ENCODE data around the gene GRP. TPM values are rescaled to one million over a fixed set of nuclear protein-coding genes. Genes with fewer than 3 reads are reported as not detected.

Gene GRP
- total RNA-seq, 5 donors from 2014 or later (not counting 1 experiment from before 2014, with no cell fraction given) = not detected

GRCh38 chr18:59275406-59275949 is 55.5 kb downstream of the GRP start:
- no CpG with 5 or more reads among the region's 6 CpGs for WGBS (ENCODE audit: insufficient coverage)
- no peak overlapping the region for H3K27ac Mint-ChIP-seq
- H3K4me1 Mint-ChIP-seq = peaks cover 7 to 14% (median 12%) of the 10 kb centered on the region in 3 donors
- no peak overlapping the region for H3K27ac ChIP-seq (ENCODE audit: low read length)
- ChIA-PET CTCF (interaction anchor here in 1 of 2 donors (1.3 kb wide), 1 partner anchor 127 kb away, joined by 3 read pairs; no protein-coding TSS in a partner anchor), POLR2A (no interaction called here)
- H3K4me1 ChIP-seq (ENCODE audit: control insufficient read depth in 1 of 2, extremely low read depth in 1 of 2, insufficient read depth in 2 of 2, low read length in 2 of 2) = peaks cover 0 to 17% of the 10 kb centered on the region in 2 experiments
- no peak for ATAC-seq (replicated peaks in 1 of 4)
- H3K27me3 ChIP-seq (replicated peaks in 1 of 2; ENCODE audit: control insufficient read depth in 2 of 2, extremely low read depth in 1 of 2, insufficient read depth in 2 of 2, low read length in 1 of 2) = peaks cover 28 to 63% of the 10 kb centered on the region in 2 experiments
- H3K4me3 Mint-ChIP-seq = no peak overlapping the region
- H3K4me3 ChIP-seq (ENCODE audit: control insufficient read depth in 1 of 2, extremely low read depth in 1 of 2, low read length in 1 of 2) = no peak overlapping the region
- no peaks in the 10 kb centered on the region for H3K9me3 ChIP-seq
- H3K36me3 ChIP-seq (ENCODE audit: control insufficient read depth in 2 of 2, extremely low read depth in 1 of 2, insufficient read depth in 1 of 2, low read length in 1 of 2) = no peaks in the 10 kb centered on the region
- H3K36me3 Mint-ChIP-seq = no peaks in the 10 kb centered on the region
- no peaks in the 10 kb centered on the region for H3K9me3 Mint-ChIP-seq
- peaks cover 67 to 73% of the 10 kb centered on the region in 2 donors for H3K27me3 Mint-ChIP-seq
- no peak for DNase-seq

GRCh38 chr18:59276047-59276446 is 56.1 kb downstream of the GRP start:
- H3K36me3 Mint-ChIP-seq = no peaks in the 10 kb centered on the region
- no peak overlapping the region for H3K27ac Mint-ChIP-seq
- no peaks in the 10 kb centered on the region for H3K36me3 ChIP-seq (ENCODE audit: control insufficient read depth in 2 of 2, extremely low read depth in 1 of 2, insufficient read depth in 1 of 2, low read length in 1 of 2)
- H3K9me3 ChIP-seq = no peaks in the 10 kb centered on the region
- H3K27me3 Mint-ChIP-seq = peaks cover 67 to 73% of the 10 kb centered on the region in 2 donors
- peaks cover 7 to 11% (median 11%) of the 10 kb centered on the region in 3 donors for H3K4me1 Mint-ChIP-seq
- H3K4me3 Mint-ChIP-seq = no peak overlapping the region
- H3K27ac ChIP-seq (ENCODE audit: low read length) = no peak overlapping the region
- no peak overlapping the region for H3K4me3 ChIP-seq (ENCODE audit: control insufficient read depth in 1 of 2, extremely low read depth in 1 of 2, low read length in 1 of 2)
- 17% methylated on average over 1 of the region's 5 CpGs for WGBS (ENCODE audit: insufficient coverage)
- DNase-seq (no peak), ATAC-seq (replicated peaks in 1 of 4) (no peak)
- H3K9me3 Mint-ChIP-seq = no peaks in the 10 kb centered on the region
- H3K27me3 ChIP-seq (replicated peaks in 1 of 2; ENCODE audit: control insufficient read depth in 2 of 2, extremely low read depth in 1 of 2, insufficient read depth in 2 of 2, low read length in 1 of 2) = peaks cover 22 to 57% of the 10 kb centered on the region in 2 experiments
- ChIA-PET POLR2A (no interaction called here), CTCF (interaction anchor here in 1 of 2 donors (1.3 kb wide), 1 partner anchor 127 kb away, joined by 3 read pairs; no protein-coding TSS in a partner anchor)
- peaks cover 0 to 17% of the 10 kb centered on the region in 2 experiments for H3K4me1 ChIP-seq (ENCODE audit: control insufficient read depth in 1 of 2, extremely low read depth in 1 of 2, insufficient read depth in 2 of 2, low read length in 2 of 2)

GRCh38 chr18:59278793-59279192 is 58.8 kb downstream of the GRP start:
- H3K36me3 Mint-ChIP-seq = no peaks in the 10 kb centered on the region
- no peaks in the 10 kb centered on the region for H3K9me3 Mint-ChIP-seq
- WGBS (ENCODE audit: insufficient coverage) = 71% methylated on average over 2 of the region's 5 CpGs
- H3K4me1 Mint-ChIP-seq = peaks cover 2 to 5% (median 4%) of the 10 kb centered on the region in 3 donors
- H3K4me3 ChIP-seq (ENCODE audit: control insufficient read depth in 1 of 2, extremely low read depth in 1 of 2, low read length in 1 of 2) = no peak overlapping the region
- ChIA-PET CTCF (interaction anchor here in 1 of 2 donors (0.7 kb wide), 1 partner anchor 26 kb away, joined by 3 read pairs; no protein-coding TSS in a partner anchor), POLR2A (no interaction called here)
- peaks cover 0 to 3% of the 10 kb centered on the region in 2 experiments for H3K4me1 ChIP-seq (ENCODE audit: control insufficient read depth in 1 of 2, extremely low read depth in 1 of 2, insufficient read depth in 2 of 2, low read length in 2 of 2)
- no peaks in the 10 kb centered on the region for H3K36me3 ChIP-seq (ENCODE audit: control insufficient read depth in 2 of 2, extremely low read depth in 1 of 2, insufficient read depth in 1 of 2, low read length in 1 of 2)
- no peaks in the 10 kb centered on the region for H3K9me3 ChIP-seq
- no peak overlapping the region for H3K27ac ChIP-seq (ENCODE audit: low read length)
- H3K27me3 Mint-ChIP-seq = peaks cover 63 to 69% of the 10 kb centered on the region in 2 donors
- ATAC-seq (replicated peaks in 1 of 4) (no peak), DNase-seq (no peak)
- H3K27ac Mint-ChIP-seq = no peak overlapping the region
- peaks cover 16 to 41% of the 10 kb centered on the region in 2 experiments for H3K27me3 ChIP-seq (replicated peaks in 1 of 2; ENCODE audit: control insufficient read depth in 2 of 2, extremely low read depth in 1 of 2, insufficient read depth in 2 of 2, low read length in 1 of 2)
- H3K4me3 Mint-ChIP-seq = no peak overlapping the region

GRCh38 chr18:59279193-59279592 is 59.2 kb downstream of the GRP start:
- Mint-ChIP-seq H3K27me3 (peaks cover 61 to 69% of the 10 kb centered on the region in 2 donors), H3K36me3 (no peaks in the 10 kb centered on the region), H3K4me1 (peaks cover 0 to 3% (median 0%) of the 10 kb centered on the region in 3 donors), H3K9me3 (no peaks in the 10 kb centered on the region), H3K27ac (no peak overlapping the region), H3K4me3 (no peak overlapping the region)
- no peak overlapping the region for H3K27ac ChIP-seq (ENCODE audit: low read length)
- no peak for DNase-seq
- POLR2A ChIA-PET = no interaction called here
- no peaks in the 10 kb centered on the region for H3K9me3 ChIP-seq
- no peak for ATAC-seq (replicated peaks in 1 of 4)
- WGBS (ENCODE audit: insufficient coverage) = 86% methylated on average over 1 of the region's 3 CpGs
- CTCF ChIA-PET = interaction anchor here in 1 of 2 donors (0.5 kb wide), 1 partner anchor 9 kb away, joined by 3 read pairs; no protein-coding TSS in a partner anchor
- H3K4me3 ChIP-seq (ENCODE audit: control insufficient read depth in 1 of 2, extremely low read depth in 1 of 2, low read length in 1 of 2) = no peak overlapping the region
- H3K27me3 ChIP-seq (replicated peaks in 1 of 2; ENCODE audit: control insufficient read depth in 2 of 2, extremely low read depth in 1 of 2, insufficient read depth in 2 of 2, low read length in 1 of 2) = peaks cover 16 to 41% of the 10 kb centered on the region in 2 experiments
- no peaks in the 10 kb centered on the region for H3K36me3 ChIP-seq (ENCODE audit: control insufficient read depth in 2 of 2, extremely low read depth in 1 of 2, insufficient read depth in 1 of 2, low read length in 1 of 2)
- H3K4me1 ChIP-seq (ENCODE audit: control insufficient read depth in 1 of 2, extremely low read depth in 1 of 2, insufficient read depth in 2 of 2, low read length in 2 of 2) = peaks cover 0 to 1% of the 10 kb centered on the region in 2 experiments

- Mint-ChIP-seq H3K36me3 (no peaks in the 10 kb centered on the region), H3K4me3 (no peak overlapping the region), H3K4me1 (peaks cover 0 to under 1% (median 0%) of the 10 kb centered on the region in 3 donors), H3K27ac (no peak overlapping the region), H3K27me3 (peaks cover 58 to 69% of the 10 kb centered on the region in 2 donors), H3K9me3 (no peaks in the 10 kb centered on the region)
- H3K36me3 ChIP-seq (ENCODE audit: control insufficient read depth in 2 of 2, extremely low read depth in 1 of 2, insufficient read depth in 1 of 2, low read length in 1 of 2) = no peaks in the 10 kb centered on the region
- CTCF ChIA-PET = interaction anchor here in 1 of 2 donors (0.5 kb wide), 1 partner anchor 10 kb away, joined by 3 read pairs; no protein-coding TSS in a partner anchor
- no peaks in the 10 kb centered on the region for H3K4me1 ChIP-seq (ENCODE audit: control insufficient read depth in 1 of 2, extremely low read depth in 1 of 2, insufficient read depth in 2 of 2, low read length in 2 of 2)
- ATAC-seq (replicated peaks in 1 of 4) (no peak), DNase-seq (no peak)
- no peaks in the 10 kb centered on the region for H3K9me3 ChIP-seq
- no peak overlapping the region for H3K27ac ChIP-seq (ENCODE audit: low read length)
- POLR2A ChIA-PET = no interaction called here
- H3K27me3 ChIP-seq (replicated peaks in 1 of 2; ENCODE audit: control insufficient read depth in 2 of 2, extremely low read depth in 1 of 2, insufficient read depth in 2 of 2, low read length in 1 of 2) = peaks cover 11 to 36% of the 10 kb centered on the region in 2 experiments
- no peak overlapping the region for H3K4me3 ChIP-seq (ENCODE audit: control insufficient read depth in 1 of 2, extremely low read depth in 1 of 2, low read length in 1 of 2)
- 50% methylated on average over 1 of the region's 1 CpG for WGBS (ENCODE audit: insufficient coverage)
Measured at GRCh38 chr18:59279722-59280121, 59.8 kb downstream of the GRP start.
